Tibial nerve (tissue), 4 donors: ENCODE results near the gene DEF6. TPM values are rescaled to one million over a fixed set of nuclear protein-coding genes. Genes with fewer than 3 reads are reported as not detected.

Source experiments
- DNase-seq, 2 donors: peaks; one replicate each; pipeline ENCODE4 v3.0.0-alpha.2; 2019; ENCODE audit warnings: low spot score in 2 of 2
- H3K27ac ChIP-seq, 4 donors: fragments of 200-600 bp; sonication (generic) in 3 of 4; one replicate each; pipeline ENCODE4 v1.5.1; 2017 to 2019; ENCODE audit warnings: mild to moderate bottlenecking in 1 of 4
- H3K27me3 ChIP-seq, 2 donors: fragments of 200-600 bp; sonication (generic) in 1 of 2; one replicate each; pipeline versions ENCODE4 v1.5.1 to v1.6.0; 2017 to 2019
- H3K36me3 ChIP-seq, 3 donors: fragments of 200-600 bp; sonication (generic); one replicate each; pipeline ENCODE4 v1.5.1; 2018 to 2019
- H3K4me1 ChIP-seq, 4 donors: fragments of 200-600 bp; sonication (generic) in 3 of 4; one replicate each; pipeline ENCODE4 v1.5.1; 2017 to 2019
- H3K4me3 ChIP-seq, 4 donors: fragments of 200-600 bp; sonication (generic) in 3 of 4; one replicate each; pipeline ENCODE4 v1.5.1; 2017 to 2019; ENCODE audit warnings: mild to moderate bottlenecking in 1 of 4, moderate library complexity in 1 of 4
- H3K9me3 ChIP-seq, 4 donors: fragments of 200-600 bp; sonication (generic) in 3 of 4; one replicate each; pipeline ENCODE4 v1.5.1; 2017 to 2019
- CTCF ChIP-seq, 5 experiments: fragments of 200-600 bp in 3 of 5; fragments of 450-650 bp in 2 of 5; sonication (generic) in 3 of 5; IDR thresholded peaks; one replicate each; pipeline ENCODE4 v1.5.1; 2016 to 2019; ENCODE audit warnings: antibody characterized with exemption in 5 of 5, mild to moderate bottlenecking in 3 of 5, moderate library complexity in 2 of 5
- EP300 ChIP-seq, 2 donors: sonication (generic); formaldehyde crosslinking; IDR thresholded peaks; one replicate each; pipeline ENCODE4 v1.6.1; 2017; ENCODE audit warnings: antibody characterized with exemption in 2 of 2, mild to moderate bottlenecking in 1 of 2
- POLR2A ChIP-seq, 2 donors: fragments of 450-650 bp; IDR thresholded peaks; one replicate each; pipeline ENCODE4 v1.6.1; 2017; ENCODE audit warnings: antibody characterized with exemption in 2 of 2, mild to moderate bottlenecking in 2 of 2, moderate library complexity in 2 of 2
- WGBS, 2 donors: methylation state at CpG; one replicate each; pipeline ENCODE4 v1.1.5; 2018; 5-methylcytosine and 5-hydroxymethylcytosine counted together
- total RNA-seq, 4 donors: library from RNA; depleted of rRNA; stranded (reverse); fragments of >200 nt; gene quantifications; one replicate each; pipeline ENCODE4 v1.1.0, GENCODE V29; 2016

The DEF6 gene
- total RNA-seq, 4 donors from 2014 or later = 3.3 to 21.9 (median 7.4) TPM

GRCh38 chr6:35312807-35313206, 15.2 kb downstream of the DEF6 start:
- no peaks in the 10 kb centered on the region for H3K27me3 ChIP-seq
- H3K9me3 ChIP-seq = no peaks in the 10 kb centered on the region
- no peak overlapping the region for H3K27ac ChIP-seq
- 46 to 69% methylated on average over 2 of the region's 2 CpGs for WGBS, 2 donors
- H3K4me1 ChIP-seq = peaks cover 0 to 17% (median 4%) of the 10 kb centered on the region in 4 donors
- H3K36me3 ChIP-seq = no peaks in the 10 kb centered on the region
- DNase-seq = no peak
- TF ChIP-seq EP300 (IDR thresholded peaks at IDR 0.05) (no peak), CTCF (IDR thresholded peaks at IDR 0.05) (no peak), POLR2A (IDR thresholded peaks at IDR 0.05) (no peak)
- H3K4me3 ChIP-seq = no peak overlapping the region

DNA sequence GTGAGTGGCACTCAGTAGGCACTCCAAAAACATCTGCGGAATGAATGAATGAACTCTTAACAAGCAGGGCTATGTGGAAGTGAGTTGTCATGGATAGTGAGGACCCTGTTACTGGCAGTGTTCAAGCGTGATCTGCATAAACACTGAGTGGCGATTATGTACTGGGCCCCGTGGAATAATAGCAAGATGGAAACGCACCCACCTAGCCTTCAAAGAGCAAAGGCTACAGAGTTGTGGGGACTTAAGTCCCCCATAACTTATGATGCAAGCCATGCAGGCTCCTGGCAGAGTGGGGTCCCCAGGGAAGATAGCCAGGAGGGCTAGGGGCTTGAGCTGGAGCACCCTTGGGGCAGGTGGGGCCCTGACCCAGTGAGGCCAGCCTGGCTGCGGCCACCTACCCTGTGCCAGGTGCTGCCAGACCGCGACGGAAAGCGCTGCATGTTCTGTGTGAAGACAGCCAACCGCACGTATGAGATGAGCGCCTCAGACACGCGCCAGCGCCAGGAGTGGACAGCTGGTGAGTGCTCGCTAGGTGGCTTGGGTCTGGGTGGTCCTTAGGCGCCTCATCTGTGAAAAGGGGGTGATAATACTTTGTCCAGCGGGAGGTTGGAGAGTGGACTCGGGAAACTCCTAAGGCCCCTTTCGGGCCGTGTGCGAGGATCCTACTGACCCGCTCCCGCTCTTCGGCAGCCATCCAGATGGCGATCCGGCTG, 20.0 kb downstream of the DEF6 start:
- no peaks in the 10 kb centered on the region for H3K36me3 ChIP-seq
- no peaks in the 10 kb centered on the region for H3K9me3 ChIP-seq
- peak overlapping the region in 1 of 4 donors; percentile 62 for H3K27ac ChIP-seq
- WGBS, 2 donors = 31 to 32% methylated on average over 17 to 28 of the region's 28 CpGs
- H3K4me3 ChIP-seq = peak overlapping the region; percentile 35 to 51 (median 41)
- no peaks in the 10 kb centered on the region for H3K27me3 ChIP-seq
- DNase-seq = no peak
- H3K4me1 ChIP-seq = peaks cover 0 to 17% (median 3%) of the 10 kb centered on the region in 4 donors
- TF ChIP-seq EP300 (IDR thresholded peaks at IDR 0.05) (no peak), POLR2A (IDR thresholded peaks at IDR 0.05) (no peak), CTCF (IDR thresholded peaks at IDR 0.05) (no peak)

DNA sequence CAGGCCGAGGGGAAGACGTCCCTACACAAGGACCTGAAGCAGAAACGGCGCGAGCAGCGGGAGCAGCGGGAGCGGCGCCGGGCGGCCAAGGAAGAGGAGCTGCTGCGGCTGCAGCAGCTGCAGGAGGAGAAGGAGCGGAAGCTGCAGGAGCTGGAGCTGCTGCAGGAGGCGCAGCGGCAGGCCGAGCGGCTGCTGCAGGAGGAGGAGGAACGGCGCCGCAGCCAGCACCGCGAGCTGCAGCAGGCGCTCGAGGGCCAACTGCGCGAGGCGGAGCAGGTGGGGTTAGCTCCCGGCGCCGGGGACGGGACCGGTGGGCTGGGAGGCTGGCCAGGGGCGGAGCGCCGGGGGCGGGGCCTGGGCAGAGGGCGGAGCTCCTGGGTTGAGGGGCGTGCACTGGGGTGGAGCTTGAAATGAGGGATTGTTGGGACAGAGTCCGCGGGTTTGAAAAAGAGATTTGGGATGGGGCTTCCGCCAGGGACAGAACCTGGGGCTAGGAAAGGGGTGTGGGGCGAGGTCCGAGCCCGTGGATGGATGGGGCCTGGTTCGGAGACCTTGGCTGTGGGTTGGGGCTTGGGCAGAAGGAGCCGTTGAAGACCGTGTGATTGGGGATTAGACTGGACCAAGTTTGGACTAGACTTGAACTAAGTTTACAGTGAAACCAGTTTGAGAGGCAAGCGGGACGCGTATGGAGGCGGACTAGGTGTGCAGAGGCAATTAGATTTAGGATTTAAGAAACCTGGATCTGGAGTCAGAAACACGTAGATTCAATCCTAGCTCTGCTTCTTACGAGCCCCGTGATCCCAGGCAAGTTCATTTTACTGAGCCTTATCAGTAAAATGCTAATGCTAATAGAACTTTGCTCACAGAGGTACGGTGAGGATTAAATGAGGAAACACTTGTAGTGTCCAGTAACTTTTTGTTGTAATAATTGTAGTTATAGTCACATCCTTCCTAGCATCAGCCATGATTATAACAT, 20.9 kb downstream of the DEF6 start:
- Histone ChIP-seq H3K27ac (peak overlapping the region in 2 of 4 donors; percentile 30 to 62), H3K27me3 (no peaks in the 10 kb centered on the region), H3K9me3 (no peaks in the 10 kb centered on the region), H3K4me3 (peak overlapping the region; percentile 35 to 51 (median 41)), H3K36me3 (no peaks in the 10 kb centered on the region), H3K4me1 (peaks cover 0 to 17% (median 3%) of the 10 kb centered on the region in 4 donors)
- WGBS, 2 donors = 24 to 37% methylated on average over 54 to 55 of the region's 55 CpGs
- peak; percentile 61 to 72 for DNase-seq
- TF ChIP-seq EP300 (IDR thresholded peaks at IDR 0.05) (peak in 1 of 2 donors; percentile 63), POLR2A (IDR thresholded peaks at IDR 0.05) (peak in 1 of 2 donors; percentile 56), CTCF (IDR thresholded peaks at IDR 0.05) (peak in 1 of 5 experiments; percentile 20)

DNA sequence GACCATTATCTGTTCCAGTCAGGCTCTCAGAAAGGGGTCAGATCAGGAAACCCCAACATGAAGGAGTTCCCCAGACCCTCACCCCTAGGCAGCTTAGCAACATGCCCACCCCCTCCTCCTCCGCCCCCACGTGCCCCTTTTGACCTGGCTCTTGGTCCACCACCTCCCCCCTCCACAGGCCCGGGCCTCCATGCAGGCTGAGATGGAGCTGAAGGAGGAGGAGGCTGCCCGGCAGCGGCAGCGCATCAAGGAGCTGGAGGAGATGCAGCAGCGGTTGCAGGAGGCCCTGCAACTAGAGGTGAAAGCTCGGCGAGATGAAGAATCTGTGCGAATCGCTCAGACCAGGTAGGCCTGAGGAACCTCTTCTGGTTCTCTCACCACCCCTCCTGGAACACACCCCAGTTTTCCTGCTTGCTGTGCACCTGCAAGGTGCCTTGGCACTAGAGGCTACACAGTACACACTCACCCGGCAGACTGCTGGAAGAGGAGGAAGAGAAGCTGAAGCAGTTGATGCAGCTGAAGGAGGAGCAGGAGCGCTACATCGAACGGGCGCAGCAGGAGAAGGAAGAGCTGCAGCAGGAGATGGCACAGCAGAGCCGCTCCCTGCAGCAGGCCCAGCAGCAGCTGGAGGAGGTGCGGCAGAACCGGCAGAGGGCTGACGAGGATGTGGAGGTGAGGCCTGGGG, 21.9 kb downstream of the DEF6 start:
- Histone ChIP-seq H3K9me3 (no peaks in the 10 kb centered on the region), H3K27ac (no peak overlapping the region), H3K4me1 (peaks cover 0 to 17% (median 3%) of the 10 kb centered on the region in 4 donors), H3K36me3 (no peaks in the 10 kb centered on the region), H3K4me3 (no peak overlapping the region), H3K27me3 (no peaks in the 10 kb centered on the region)
- DNase-seq = no peak
- 88 to 90% methylated on average over 20 of the region's 20 CpGs for WGBS, 2 donors
- no peak for TF ChIP-seq CTCF (IDR thresholded peaks at IDR 0.05)
- TF ChIP-seq POLR2A (IDR thresholded peaks at IDR 0.05) = no peak
- TF ChIP-seq EP300 (IDR thresholded peaks at IDR 0.05) = no peak
